ENCODE measurements around the gene DIRAS1. TPM values are rescaled to one million over a fixed set of nuclear protein-coding genes. Genes with fewer than 3 reads are reported as not detected.

DIRAS1 gene
- total and polyA plus RNA-seq, 2 of the 8 experiments (the other 6 are each of a cell fraction or from before 2014, with no cell fraction given), result 20.2 to 22.3 TPM

GRCh38 chr19:2690856-2691255, 30.3 kb downstream of the DIRAS1 start:
- H3K27ac ChIP-seq (ENCODE audit: low read depth, low read length), result no peak overlapping the region
- no peak overlapping the region for H2BK120ac ChIP-seq (replicated peaks; ENCODE audit: low read depth, low read length)
- no peak overlapping the region for H2BK5ac ChIP-seq (ENCODE audit: low read depth, low read length)
- H4K5ac ChIP-seq (ENCODE audit: insufficient read length, low read depth, low read length), result no peak overlapping the region
- no peak overlapping the region for H4K91ac ChIP-seq (replicated peaks; ENCODE audit: insufficient read length, low read length)
- H2BK12ac ChIP-seq (ENCODE audit: low read depth, low read length), result no peak overlapping the region
- H3K79me1 ChIP-seq (ENCODE audit: low read depth, low read length), result no peaks in the 10 kb centered on the region; the same call in 1 of the 2 replicates
- no peak overlapping the region for H2AFZ ChIP-seq (ENCODE audit: low read length)
- 86% methylated on average over 11 of the region's 11 CpGs; no CpG with 5 or more reads in 1 of the 2 experiments for WGBS, 2 experiments (ENCODE audit: extremely low coverage in 1 of 2, insufficient coverage in 1 of 2, insufficient read length in 1 of 2, insufficient replicate concordance in 2 of 2, low coverage in 1 of 2, low lambda C conversion rate in 2 of 2, missing lambda C conversion rate in 1 of 2)
- no peaks in the 10 kb centered on the region for H3K79me2 ChIP-seq (ENCODE audit: control insufficient read depth in 1 of 2, insufficient read depth in 2 of 2, low read length in 2 of 2)
- H3K9ac ChIP-seq (replicated peaks in 1 of 4; ENCODE audit: extremely low read depth in 1 of 4, low read depth in 3 of 4, low read length in 3 of 4), result no peak overlapping the region
- no peaks in the 10 kb centered on the region for H3K36me3 ChIP-seq (ENCODE audit: control insufficient read depth in 2 of 4, insufficient read depth in 4 of 4, low read length in 3 of 4)
- H4K8ac ChIP-seq (ENCODE audit: extremely low read depth, insufficient read depth, low read length), result no peak overlapping the region
- ChIA-PET CTCF (ENCODE audit: partially characterized antibody) (interaction anchor here (0.8 kb wide), 2 partner anchors 9 to 43 kb away, joined by 3 read pairs; no protein-coding TSS in a partner anchor), POLR2A (ENCODE audit: partially characterized antibody) (no interaction called here)
- no peak overlapping the region for H3K4ac ChIP-seq (replicated peaks; ENCODE audit: insufficient read length, low read depth, low read length)
- H3K9me3 ChIP-seq (ENCODE audit: insufficient read depth in 2 of 2, low read depth in 1 of 2, low read length in 1 of 2), result no peaks in the 10 kb centered on the region
- TF ChIP-seq TBP (IDR thresholded peaks at IDR 0.05; ENCODE audit: low read depth, low read length) (no peak), MAFK (IDR thresholded peaks at IDR 0.05; ENCODE audit: low read depth, low read length) (no peak), BRCA1 (IDR thresholded peaks at IDR 0.05; ENCODE audit: low read depth, low read length) (no peak), ASH2L (IDR thresholded peaks at IDR 0.05; ENCODE audit: low read length) (no peak), POLR2AphosphoS5 (IDR thresholded peaks at IDR 0.05; ENCODE audit: low read depth, low read length) (no peak), RXRA (IDR thresholded peaks at IDR 0.05; ENCODE audit: insufficient read depth, low read depth, low read length) (no peak)
- H3K4me3 ChIP-seq (ENCODE audit: extremely low read depth in 1 of 4, insufficient read depth in 2 of 4, low read depth in 3 of 4, low read length in 4 of 4), result no peak overlapping the region
- FAIRE-seq, result no peak
- no peak overlapping the region for H2AK5ac ChIP-seq (ENCODE audit: low read depth, low read length)
- no peak overlapping the region for H3K18ac ChIP-seq (ENCODE audit: extremely low read depth, low read length)
- no peak overlapping the region for H3K14ac ChIP-seq (ENCODE audit: insufficient read length)
- H3K4me1 ChIP-seq (replicated peaks in 1 of 4; ENCODE audit: control insufficient read depth in 3 of 4, insufficient read depth in 4 of 4, low read length in 3 of 4), result no peaks in the 10 kb centered on the region
- H3K23me2 ChIP-seq (ENCODE audit: low read depth, low read length), result no peaks in the 10 kb centered on the region
- H3K27me3 ChIP-seq (replicated peaks in 1 of 4; ENCODE audit: control insufficient read depth in 3 of 4, extremely low read depth in 1 of 4, insufficient read depth in 3 of 4, low read length in 3 of 4), result no peaks in the 10 kb centered on the region
- H2BK20ac ChIP-seq (ENCODE audit: low read length), result no peak overlapping the region
- no peaks in the 10 kb centered on the region for H4K20me1 ChIP-seq (replicated peaks in 1 of 2; ENCODE audit: control insufficient read depth in 1 of 2, insufficient read depth in 2 of 2, low read length in 2 of 2)
- H3K56ac ChIP-seq (replicated peaks; ENCODE audit: insufficient read length, low read depth, low read length), result no peak overlapping the region
- H3K4me2 ChIP-seq (ENCODE audit: insufficient read depth in 1 of 2, low read depth in 2 of 2, low read length in 2 of 2), result no peak overlapping the region
- no peak for DNase-seq (ENCODE audit: low read depth in 1 of 2, low spot score in 2 of 2)
- no peak overlapping the region for H3K23ac ChIP-seq (ENCODE audit: insufficient read length)
- H2BK15ac ChIP-seq (ENCODE audit: low read length), result no peak overlapping the region

Data from H1 (cell line).